Measurements from ENCODE around the gene KCNJ10.
A peak's percentile ranks its signal among the peaks of the same experiment; 100 is the strongest.

GRCh38 chr1:160108888-160109662, 39.1 kb upstream of the KCNJ10 start:
- TF ChIP-seq EZH2 (IDR thresholded peaks at IDR 0.05; ENCODE audit: borderline replicate concordance, low read depth, low read length, severe bottlenecking): no peak
- TF ChIP-seq CTCF (IDR thresholded peaks at IDR 0.05; ENCODE audit: borderline replicate concordance, extremely low read depth, low read length, poor library complexity, severe bottlenecking): peak; percentile 63
